SW480 (cell line): ENCODE data around the gene LNPK.
"Not testable (repeated sequence)": the region's sequence is repeated elsewhere in the genome, so short reads cannot be mapped to it uniquely, and the experiment has no call there.

Experiments used
- DNase-seq: peaks from one replicate; pipeline ENCODE4 v3.0.0-alpha.2; 2016; ENCODE audit warnings: low spot score

The LNPK gene

GRCh38 chr2:175904035-175904434 is 98.0 kb downstream of the LNPK start:
- no peak for DNase-seq

GRCh38 chr2:175903384-175903936 is 98.6 kb downstream of the LNPK start:
- no peak for DNase-seq

DNA sequence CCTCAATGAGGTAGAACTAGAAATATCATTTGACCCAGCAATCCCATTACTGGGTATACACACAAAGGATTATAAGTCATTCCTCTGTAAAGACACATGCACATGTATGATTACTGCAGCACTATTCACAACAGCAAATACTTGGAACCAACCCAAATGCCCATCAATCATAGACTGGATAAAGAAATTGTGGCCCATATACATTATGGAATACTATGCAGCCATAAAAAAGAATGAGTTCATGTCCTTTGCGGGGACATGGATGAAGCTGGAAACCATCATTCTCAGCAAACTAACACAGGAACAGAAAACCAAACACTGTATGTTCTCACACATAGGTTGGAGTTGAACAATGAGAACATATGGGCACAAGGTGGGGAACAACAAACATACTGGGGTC is 106.1 kb downstream of the LNPK start:
- DNase-seq: not testable (repeated sequence)

DNA sequence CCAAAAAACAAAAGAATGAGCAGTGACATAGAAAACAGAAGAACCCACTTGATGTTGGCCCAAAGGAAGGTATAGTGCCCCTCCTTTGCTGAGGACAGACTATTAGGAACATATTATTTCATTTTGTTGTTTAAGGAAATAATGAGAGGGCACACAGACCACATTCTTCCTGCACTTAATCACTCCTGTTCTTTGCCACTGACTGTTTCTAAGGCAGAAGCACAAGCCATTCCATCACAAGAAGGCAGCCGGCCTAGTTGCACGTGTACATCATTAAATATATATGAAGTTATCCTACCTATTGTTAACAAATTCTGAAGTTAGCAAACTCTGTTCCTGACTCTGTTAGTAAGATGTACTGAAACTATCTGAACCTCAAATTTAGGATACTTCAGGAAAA is 110.0 kb downstream of the LNPK start:
- no peak for DNase-seq

DNA sequence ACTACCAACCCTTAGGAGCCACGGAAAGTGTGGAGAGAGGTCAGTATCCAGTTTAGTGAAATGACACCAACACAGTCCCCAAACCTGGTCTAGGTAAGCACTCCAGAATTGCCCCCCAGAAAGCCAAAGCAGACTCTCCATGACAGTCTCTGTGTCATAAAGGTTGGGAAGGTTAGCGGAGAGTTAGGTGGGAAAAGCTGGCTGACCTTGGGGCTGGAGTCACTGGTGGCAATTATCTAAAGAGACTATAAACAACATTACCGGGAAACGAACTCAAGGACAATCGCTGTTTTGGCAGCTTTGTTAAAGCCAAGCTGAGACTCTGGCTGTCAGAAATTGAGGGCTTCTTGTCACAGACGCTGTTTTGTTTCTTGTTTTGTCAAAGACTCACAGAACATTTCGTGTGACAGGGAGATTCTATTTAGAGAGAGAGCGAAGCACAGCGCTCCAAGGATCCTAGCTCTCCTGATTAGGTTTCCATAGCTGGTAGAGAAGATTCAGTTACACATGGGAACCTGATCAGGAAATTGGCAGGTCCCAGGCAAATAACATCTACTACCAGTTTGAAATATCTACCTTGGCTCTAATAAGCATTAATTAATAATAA is 111.3 kb downstream of the LNPK start:
- no peak for DNase-seq

DNA sequence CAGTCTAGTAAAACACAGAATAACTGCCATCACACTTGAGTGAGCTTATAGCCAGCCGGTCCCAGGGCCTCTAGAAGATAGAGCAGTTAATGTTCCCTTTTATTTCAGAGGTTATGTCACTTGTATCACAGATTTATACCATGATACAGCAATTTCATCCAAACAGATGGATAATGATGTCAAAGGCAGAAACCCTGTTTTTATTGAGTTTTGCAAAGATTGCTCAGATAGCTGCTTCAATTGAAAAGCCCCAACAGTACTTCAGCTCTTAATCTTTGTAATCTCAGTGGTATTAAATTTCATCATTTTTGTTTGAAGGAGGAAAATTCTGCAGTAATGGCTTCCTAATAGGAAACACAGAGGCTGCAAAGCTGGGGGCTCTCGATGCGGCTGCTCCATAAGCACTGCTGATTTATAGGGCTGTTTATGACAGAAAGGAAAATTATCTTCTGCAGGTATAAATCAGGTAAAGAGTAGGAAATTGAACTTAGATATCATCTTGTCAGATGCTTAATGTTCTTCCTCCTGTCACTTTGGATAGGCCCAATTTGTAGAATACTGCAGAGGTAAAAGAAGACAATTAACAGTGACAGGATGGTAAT is 112.3 kb downstream of the LNPK start:
- DNase-seq: no peak

- DNase-seq: no peak
Measured at GRCh38 chr2:175887776-175888175, 114.3 kb downstream of the LNPK start.

DNA sequence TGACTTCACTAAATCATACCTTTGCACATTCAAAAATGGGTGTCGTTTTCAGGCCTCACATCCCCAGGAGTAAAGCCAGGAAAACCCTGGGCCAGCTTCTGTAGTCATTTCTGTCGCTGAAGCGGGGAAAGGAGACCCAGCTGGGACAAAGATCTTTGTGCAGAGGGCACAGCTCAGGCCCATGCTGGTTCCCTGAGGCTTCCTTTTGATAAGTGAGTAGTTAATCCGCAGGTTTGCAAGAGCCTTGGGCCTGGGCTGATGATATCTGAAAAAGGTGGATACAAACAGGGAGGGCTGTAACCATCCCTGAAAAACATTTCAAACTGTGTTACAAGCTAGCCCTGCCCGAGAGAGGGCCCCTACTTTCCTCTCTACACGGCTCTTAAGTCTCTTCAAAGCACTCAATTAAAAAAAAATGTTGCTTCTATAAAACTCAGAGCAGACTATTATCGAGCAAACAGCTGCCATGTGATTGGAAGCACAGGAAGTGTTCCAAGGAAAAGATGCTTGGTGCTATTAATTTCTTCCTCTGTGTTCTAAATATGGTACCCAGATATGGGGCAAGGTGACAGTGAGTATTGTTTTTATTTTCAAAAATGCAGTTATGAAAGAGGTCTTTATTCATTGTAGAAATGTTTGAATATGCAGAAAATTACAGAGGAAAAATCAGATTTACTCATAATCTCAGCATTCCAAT is 117.2 kb downstream of the LNPK start:
- DNase-seq: no peak

DNA sequence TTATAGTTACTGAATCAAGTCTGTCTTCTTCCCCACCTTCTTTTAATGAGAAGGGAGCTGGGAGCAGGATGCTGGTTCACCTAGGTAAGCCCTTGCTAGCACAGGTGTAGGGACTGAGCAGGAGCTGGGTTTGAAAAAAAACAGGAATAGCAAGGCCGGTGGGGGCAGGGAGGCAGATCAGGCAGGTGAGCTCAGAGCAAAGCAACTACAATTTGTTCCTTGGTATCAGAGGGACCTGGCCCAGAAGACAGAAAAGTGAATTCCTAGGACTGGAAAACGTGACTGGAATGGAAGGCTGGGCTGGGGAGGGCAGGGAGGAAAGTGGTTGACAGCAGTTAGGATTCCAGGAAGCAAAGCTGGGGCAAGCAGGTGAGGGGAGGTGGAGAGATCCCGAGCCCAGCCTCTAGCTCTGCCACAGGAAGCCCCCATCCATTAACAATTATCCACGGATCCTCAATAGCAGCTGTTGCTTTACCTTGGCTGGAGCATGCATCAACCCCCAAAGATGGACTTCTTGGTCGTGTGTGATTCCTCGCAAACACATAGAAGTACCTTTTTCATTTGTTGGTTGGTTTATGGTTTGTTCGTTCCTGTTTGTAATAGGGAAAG is 118.4 kb downstream of the LNPK start:
- no peak for DNase-seq

DNA sequence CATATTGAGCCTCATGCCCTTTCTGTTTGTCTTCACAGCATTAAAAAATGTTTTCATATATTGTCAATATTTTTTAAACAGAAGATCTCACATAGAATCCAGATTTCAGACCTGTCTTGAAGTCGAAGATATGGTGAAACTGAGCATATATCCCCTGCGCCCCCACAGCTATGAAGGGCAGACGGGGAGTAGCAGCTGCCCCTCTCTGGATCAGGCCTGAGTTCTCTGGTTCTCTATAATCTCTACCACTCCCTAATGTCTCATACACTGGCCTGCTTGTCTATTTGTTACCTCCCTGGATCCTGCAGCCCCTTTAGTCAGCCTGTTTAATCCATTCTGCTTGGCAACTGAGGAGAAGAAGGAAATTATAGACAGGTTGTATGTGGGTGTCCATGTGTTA is 122.4 kb downstream of the LNPK start:
- no peak for DNase-seq

DNA sequence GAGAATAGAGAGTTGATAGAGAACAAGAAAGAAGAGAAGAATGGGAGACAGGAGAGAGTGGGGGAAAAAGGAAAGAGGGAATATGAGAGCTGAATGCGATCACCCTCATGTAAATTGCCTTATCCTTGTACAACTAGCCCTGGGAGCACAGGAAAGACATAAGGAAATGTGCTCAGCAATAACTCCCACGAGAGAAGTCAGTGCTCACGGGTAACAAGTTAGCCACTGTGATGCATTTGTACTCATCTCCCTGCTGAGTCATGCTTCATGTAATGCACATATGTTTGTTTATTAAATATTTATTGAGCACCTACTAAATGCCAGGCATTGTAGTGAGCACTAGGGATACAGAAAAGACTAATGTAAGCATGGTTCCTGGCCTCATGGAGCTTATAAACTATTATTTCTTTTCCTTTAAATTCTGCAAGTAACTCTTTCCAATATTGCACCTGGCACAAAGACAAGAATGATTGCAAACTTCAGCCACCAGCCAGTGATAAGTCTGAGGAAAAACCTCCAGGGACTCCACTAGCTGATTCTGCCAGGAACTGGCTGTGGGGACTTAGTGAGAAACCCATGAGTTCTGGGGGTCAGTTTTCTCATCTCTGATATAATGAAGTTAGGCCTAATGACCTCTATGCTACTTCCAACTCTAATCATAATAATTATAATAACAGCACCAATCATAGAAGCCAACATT is 124.1 kb downstream of the LNPK start:
- no peak for DNase-seq

- DNase-seq: no peak
Measured at GRCh38 chr2:175874291-175874690, 127.8 kb downstream of the LNPK start.
